ENCODE results near the gene GRIN3A. TPM values are rescaled to one million over a fixed set of nuclear protein-coding genes. Genes with fewer than 3 reads are reported as not detected.

GRIN3A gene
- total RNA-seq, 1 experiment from 2014 or later, result not detected

DNA sequence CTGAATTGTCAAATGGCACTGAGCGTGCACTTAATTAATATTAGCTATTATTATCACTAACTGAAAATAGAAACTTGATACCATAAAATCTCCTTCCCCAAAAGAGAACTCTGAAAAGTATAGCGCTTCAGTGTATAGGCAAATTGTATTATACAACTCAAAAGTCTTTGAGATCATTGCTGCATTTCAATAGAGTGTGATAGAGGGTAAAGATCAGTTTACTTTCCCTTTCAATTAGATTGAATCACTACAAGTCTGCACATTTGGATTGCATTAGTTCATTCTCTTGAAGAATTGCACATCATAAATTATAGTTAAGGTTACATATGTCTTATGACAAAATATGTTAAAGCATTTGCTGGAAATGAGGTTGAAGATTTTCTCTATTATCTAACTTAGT is 13.4 kb upstream of the GRIN3A start:
- Mint-ChIP-seq H3K4me1 (ENCODE audit: low read depth, unreplicated experiment) (no peaks in the 10 kb centered on the region), H3K9me3 (ENCODE audit: unreplicated experiment) (no peaks in the 10 kb centered on the region), H3K27ac (ENCODE audit: unreplicated experiment) (no peak overlapping the region), H3K27me3 (ENCODE audit: insufficient read depth, unreplicated experiment) (peaks cover 3% of the 10 kb centered on the region), H3K4me3 (ENCODE audit: unreplicated experiment) (no peak overlapping the region), H3K36me3 (ENCODE audit: insufficient read depth, unreplicated experiment) (no peaks in the 10 kb centered on the region)
- BruUV-seq (replicated peaks), result no TSS peak
- Histone ChIP-seq H3K36me3 (ENCODE audit: control insufficient read depth, insufficient read depth, low read length) (no peaks in the 10 kb centered on the region), H3K9me3 (no peaks in the 10 kb centered on the region), H3K27me3 (replicated peaks; ENCODE audit: control insufficient read depth, insufficient read depth, low read length) (no peaks in the 10 kb centered on the region), H3K4me1 (no peaks in the 10 kb centered on the region), H3K4me3 (ENCODE audit: low read depth, low read length) (no peak overlapping the region)
- CTCF ChIA-PET, result no interaction called here
- intact Hi-C loops (cut with micrococcal nuclease; ENCODE audit: unreplicated experiment), result no loop called here
- POLR2A ChIA-PET, result no interaction called here
- DNase-seq, result no peak
- TF ChIP-seq, protein P1, sequence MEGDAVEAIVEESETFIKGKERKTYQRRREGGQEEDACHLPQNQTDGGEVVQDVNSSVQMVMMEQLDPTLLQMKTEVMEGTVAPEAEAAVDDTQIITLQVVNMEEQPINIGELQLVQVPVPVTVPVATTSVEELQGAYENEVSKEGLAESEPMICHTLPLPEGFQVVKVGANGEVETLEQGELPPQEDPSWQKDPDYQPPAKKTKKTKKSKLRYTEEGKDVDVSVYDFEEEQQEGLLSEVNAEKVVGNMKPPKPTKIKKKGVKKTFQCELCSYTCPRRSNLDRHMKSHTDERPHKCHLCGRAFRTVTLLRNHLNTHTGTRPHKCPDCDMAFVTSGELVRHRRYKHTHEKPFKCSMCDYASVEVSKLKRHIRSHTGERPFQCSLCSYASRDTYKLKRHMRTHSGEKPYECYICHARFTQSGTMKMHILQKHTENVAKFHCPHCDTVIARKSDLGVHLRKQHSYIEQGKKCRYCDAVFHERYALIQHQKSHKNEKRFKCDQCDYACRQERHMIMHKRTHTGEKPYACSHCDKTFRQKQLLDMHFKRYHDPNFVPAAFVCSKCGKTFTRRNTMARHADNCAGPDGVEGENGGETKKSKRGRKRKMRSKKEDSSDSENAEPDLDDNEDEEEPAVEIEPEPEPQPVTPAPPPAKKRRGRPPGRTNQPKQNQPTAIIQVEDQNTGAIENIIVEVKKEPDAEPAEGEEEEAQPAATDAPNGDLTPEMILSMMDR (IDR thresholded peaks at IDR 0.05; ENCODE audit: insufficient read depth in 1 of 2, low read depth in 1 of 2, low read length in 1 of 2, severe bottlenecking in 1 of 2, unreplicated experiment in 1 of 2), result no peak

DNA sequence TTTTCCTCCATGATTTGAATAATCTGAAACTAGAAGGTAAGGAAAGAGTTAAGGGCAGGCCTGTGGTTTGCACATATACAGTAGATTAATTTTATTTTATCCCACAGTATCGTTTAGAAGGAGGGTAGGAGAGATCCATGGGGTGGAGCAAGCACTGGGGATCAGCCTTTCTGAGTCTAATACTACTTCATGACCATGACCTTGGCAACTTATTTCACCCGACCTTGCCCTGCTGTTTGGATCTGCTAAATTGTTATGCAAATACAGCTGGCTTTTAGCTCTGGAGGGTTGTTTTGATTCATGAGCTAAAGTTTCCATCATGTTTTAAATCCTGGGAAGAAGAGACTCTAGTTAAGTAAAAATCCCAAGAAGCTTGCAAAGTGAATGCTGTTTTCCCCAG is 864 bp upstream of the GRIN3A start:
- peaks cover 4% of the 10 kb centered on the region for H3K36me3 Mint-ChIP-seq (ENCODE audit: insufficient read depth, unreplicated experiment)
- intact Hi-C loops (cut with micrococcal nuclease; ENCODE audit: unreplicated experiment), result loop anchor here (10.0 kb wide), 1 partner anchor 235 kb away; no protein-coding TSS in a partner anchor
- no peak overlapping the region for H3K27ac Mint-ChIP-seq (ENCODE audit: unreplicated experiment)
- no peak for DNase-seq
- TF ChIP-seq, protein P1 (IDR thresholded peaks at IDR 0.05; ENCODE audit: insufficient read depth in 1 of 2, low read depth in 1 of 2, low read length in 1 of 2, severe bottlenecking in 1 of 2, unreplicated experiment in 1 of 2), result no peak
- H3K4me3 Mint-ChIP-seq (ENCODE audit: unreplicated experiment), result no peak overlapping the region
- H3K4me1 Mint-ChIP-seq (ENCODE audit: low read depth, unreplicated experiment), result peaks cover 6% of the 10 kb centered on the region
- no peaks in the 10 kb centered on the region for H3K36me3 ChIP-seq (ENCODE audit: control insufficient read depth, insufficient read depth, low read length)
- H3K9me3 Mint-ChIP-seq (ENCODE audit: unreplicated experiment), result no peaks in the 10 kb centered on the region
- ChIA-PET POLR2A (no interaction called here), CTCF (no interaction called here)
- no peaks in the 10 kb centered on the region for H3K27me3 ChIP-seq (replicated peaks; ENCODE audit: control insufficient read depth, insufficient read depth, low read length)
- no peak overlapping the region for H3K4me3 ChIP-seq (ENCODE audit: low read depth, low read length)
- H3K4me1 ChIP-seq, result no peaks in the 10 kb centered on the region
- H3K9me3 ChIP-seq, result no peaks in the 10 kb centered on the region
- no TSS peak for BruUV-seq (replicated peaks)
- H3K27me3 Mint-ChIP-seq (ENCODE audit: insufficient read depth, unreplicated experiment), result peaks cover 32% of the 10 kb centered on the region

DNA sequence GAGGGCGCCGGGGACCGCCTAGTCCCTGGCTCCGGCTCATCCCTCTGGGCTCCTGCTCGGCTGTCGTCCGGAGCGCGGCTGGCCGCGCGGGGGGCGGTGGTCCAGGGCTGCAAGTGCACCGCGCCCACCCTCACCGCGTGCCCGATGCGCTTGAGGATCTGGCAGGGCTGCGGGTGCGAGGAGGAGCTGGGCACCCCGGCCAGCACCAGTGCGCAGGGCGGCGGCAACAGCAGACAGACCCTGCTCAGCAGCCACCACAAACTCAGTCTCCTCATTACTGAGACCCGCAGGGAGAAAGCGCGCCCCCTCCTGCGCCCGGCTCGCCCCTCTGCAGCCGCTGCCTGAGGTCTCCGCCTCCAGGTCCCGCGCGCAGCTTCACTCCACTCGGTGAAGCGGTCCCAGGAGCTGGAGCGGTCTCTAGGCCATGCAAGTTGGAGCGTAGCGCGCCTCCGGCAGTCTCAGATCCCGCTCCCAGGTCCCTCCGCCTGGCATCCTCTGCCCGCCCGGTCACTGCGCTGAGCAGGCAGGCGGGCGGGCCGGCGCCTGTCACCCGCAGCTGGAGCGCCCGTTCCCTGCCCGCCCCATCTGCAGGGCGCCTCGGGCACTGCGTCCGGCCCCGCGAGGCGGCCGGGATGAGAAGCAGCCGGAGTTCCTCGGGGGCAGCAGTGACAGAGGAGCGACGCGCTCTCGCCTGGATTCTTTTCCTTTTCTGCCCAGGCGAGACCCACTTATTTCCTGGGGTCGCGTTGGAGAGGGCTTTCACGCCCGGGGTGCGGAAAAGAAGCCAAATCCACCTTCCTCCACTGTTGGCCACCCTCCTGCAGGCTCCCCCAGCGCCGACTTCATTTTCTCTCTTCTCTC is 512 bp downstream of the GRIN3A start:
- peaks cover 34% of the 10 kb centered on the region for H3K27me3 Mint-ChIP-seq (ENCODE audit: insufficient read depth, unreplicated experiment)
- Histone ChIP-seq H3K36me3 (ENCODE audit: control insufficient read depth, insufficient read depth, low read length) (no peaks in the 10 kb centered on the region), H3K9me3 (no peaks in the 10 kb centered on the region), H3K27me3 (replicated peaks; ENCODE audit: control insufficient read depth, insufficient read depth, low read length) (no peaks in the 10 kb centered on the region), H3K4me3 (ENCODE audit: low read depth, low read length) (no peak overlapping the region), H3K4me1 (no peaks in the 10 kb centered on the region)
- peak in 1 of 2 experiments; percentile 13 for DNase-seq
- H3K27ac Mint-ChIP-seq (ENCODE audit: unreplicated experiment), result no peak overlapping the region
- peaks cover 6% of the 10 kb centered on the region for H3K4me1 Mint-ChIP-seq (ENCODE audit: low read depth, unreplicated experiment)
- TF ChIP-seq, protein P1 (IDR thresholded peaks at IDR 0.05; ENCODE audit: insufficient read depth in 1 of 2, low read depth in 1 of 2, low read length in 1 of 2, severe bottlenecking in 1 of 2, unreplicated experiment in 1 of 2), result no peak
- CTCF ChIA-PET, result no interaction called here
- intact Hi-C loops (cut with micrococcal nuclease; ENCODE audit: unreplicated experiment), result loop anchor here (10.0 kb wide), 1 partner anchor 237 kb away; no protein-coding TSS in a partner anchor
- peaks cover 4% of the 10 kb centered on the region for H3K36me3 Mint-ChIP-seq (ENCODE audit: insufficient read depth, unreplicated experiment)
- POLR2A ChIA-PET, result no interaction called here
- no peaks in the 10 kb centered on the region for H3K9me3 Mint-ChIP-seq (ENCODE audit: unreplicated experiment)
- BruUV-seq (replicated peaks), result no TSS peak
- H3K4me3 Mint-ChIP-seq (ENCODE audit: unreplicated experiment), result peak overlapping the region; percentile 69

All from Caco-2 (cell line).